CD8-positive, alpha-beta memory T cell (primary cell): ENCODE measurements around the gene AQP12B. TPM values are rescaled to one million over a fixed set of nuclear protein-coding genes. Genes with fewer than 3 reads are reported as not detected.
"Not testable (repeated sequence)": the region's sequence is repeated elsewhere in the genome, so short reads cannot be mapped to it uniquely, and the experiment has no call there.

Experiments used
- CTCF ChIA-PET: fragments of 350-600 bp; sonication (Branson Sonifier 250); formaldehyde crosslinking; loops from one replicate; lab custom pipeline; 2021; ENCODE audit warnings: antibody characterized with exemption; lab: Charles Lee
- POLR2A ChIA-PET: fragments of 350-600 bp; sonication (Branson Sonifier 250); formaldehyde crosslinking; loops from one replicate; lab custom pipeline; 2021; ENCODE audit warnings: antibody characterized with exemption; lab: Charles Lee
- DNase-seq, 5 donors: peaks; one replicate each; pipeline versions ENCODE4 v3.0.0 to v3.0.0-alpha.2; 2020 to 2022; ENCODE audit warnings: mixed read lengths in 1 of 5
- H3K27ac ChIP-seq: one replicate; pipeline ENCODE4 v1.7.0; 2013; ENCODE audit warnings: low read depth, mild to moderate bottlenecking, low read length, moderate library complexity
- H3K27me3 ChIP-seq: 2 replicates; pipeline ENCODE4 v1.7.0; 2013; ENCODE audit warnings: low read length, mild to moderate bottlenecking; ENCODE audit not compliant: insufficient read depth, poor library complexity, severe bottlenecking
- H3K36me3 ChIP-seq: 2 replicates; pipeline ENCODE4 v1.7.0; 2013; ENCODE audit warnings: mild to moderate bottlenecking, low read length, moderate library complexity; ENCODE audit not compliant: insufficient read depth
- H3K4me1 ChIP-seq: 2 replicates; pipeline ENCODE4 v1.7.0; 2013; ENCODE audit warnings: mild to moderate bottlenecking, low read length, moderate library complexity; ENCODE audit not compliant: insufficient read depth
- H3K4me3 ChIP-seq: 2 replicates; pipeline ENCODE4 v1.7.0; 2013; ENCODE audit warnings: mild to moderate bottlenecking, low read length
- H3K9me3 ChIP-seq: 2 replicates; pipeline ENCODE4 v1.7.0; 2013; ENCODE audit warnings: mild to moderate bottlenecking, low read length
- H3K27ac Mint-ChIP-seq, 8 donors: one replicate each; pipeline ENCODE4 v1.8.0; 2020 to 2021; ENCODE audit warnings: mixed read lengths in 8 of 8, mild to moderate bottlenecking in 6 of 8, inconsistent platforms in 3 of 8, moderate library complexity in 3 of 8
- H3K27me3 Mint-ChIP-seq, 2 donors: one replicate each; pipeline ENCODE4 v1.8.0; 2020 to 2021; ENCODE audit warnings: mixed read lengths in 2 of 2, mild to moderate bottlenecking in 1 of 2, moderate library complexity in 1 of 2
- H3K36me3 Mint-ChIP-seq, 3 donors: one replicate each; pipeline ENCODE4 v1.8.0; 2020 to 2021; ENCODE audit warnings: mixed read lengths in 3 of 3, inconsistent platforms in 1 of 3, mild to moderate bottlenecking in 1 of 3
- H3K4me1 Mint-ChIP-seq, 3 donors: one replicate each; pipeline ENCODE4 v1.8.0; 2020 to 2021; ENCODE audit warnings: mixed read lengths in 3 of 3, inconsistent platforms in 1 of 3, mild to moderate bottlenecking in 1 of 3
- H3K4me3 Mint-ChIP-seq, 7 donors: one replicate each; pipeline ENCODE4 v1.8.0; 2020 to 2021; ENCODE audit warnings: mixed read lengths in 7 of 7, mild to moderate bottlenecking in 6 of 7, moderate library complexity in 4 of 7, inconsistent platforms in 2 of 7
- H3K9me3 Mint-ChIP-seq, 5 donors: one replicate each; pipeline ENCODE4 v1.8.0; 2020 to 2022; ENCODE audit warnings: mixed read lengths in 5 of 5, mild to moderate bottlenecking in 3 of 5, moderate library complexity in 2 of 5, inconsistent platforms in 1 of 5
- polyA plus RNA-seq: library from polyadenylated mRNA; unstranded; fragments of 300-500 nt; fragmentation: Illumina TruSeq; gene quantifications from one replicate; pipeline ENCODE4 v1.2.3, GENCODE V29; 2021
- total RNA-seq, 2 experiments: library from RNA; stranded (reverse); gene quantifications; one replicate each; pipeline ENCODE4 v1.2.3, GENCODE V29; 2021

Gene AQP12B
- total and polyA plus RNA-seq, 3 experiments from 2014 or later, result not detected

DNA sequence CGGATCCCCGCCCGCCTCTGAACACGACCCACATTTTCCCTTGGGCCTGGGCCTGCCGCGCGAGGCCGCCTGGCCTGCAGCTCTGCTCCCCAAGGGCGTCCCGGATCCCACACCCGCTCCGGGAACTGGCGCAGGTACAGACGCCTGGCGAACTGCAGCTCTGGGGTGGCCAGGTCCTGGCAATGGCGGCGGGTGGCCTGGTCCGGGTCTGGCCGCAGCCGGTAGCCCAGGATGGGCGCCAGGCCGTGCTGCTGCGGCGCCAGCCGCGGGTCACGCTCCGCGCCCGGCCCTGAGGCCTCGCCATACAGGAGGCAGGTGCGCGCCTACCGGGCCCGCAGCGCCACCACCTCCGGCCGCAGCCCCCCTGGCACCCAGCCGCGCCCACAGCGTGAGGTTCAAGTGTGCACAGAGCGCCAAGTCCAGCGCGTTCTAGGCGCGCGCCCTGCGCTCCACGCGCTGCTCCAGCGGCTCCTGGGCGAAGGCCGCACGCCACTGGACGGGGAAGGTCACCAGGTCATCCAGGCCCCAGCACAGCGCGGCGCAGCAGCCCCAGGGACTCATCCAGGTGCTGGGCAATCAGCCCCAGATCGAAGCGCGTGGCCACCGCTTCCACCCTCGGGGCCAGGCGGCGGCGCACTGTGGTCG, 18.5 kb upstream of the AQP12B start:
- POLR2A ChIA-PET, result no interaction called here
- Histone ChIP-seq H3K4me1 (peaks cover 13% of the 10 kb centered on the region), H3K4me3 (no peak overlapping the region), H3K27me3 (no peaks in the 10 kb centered on the region), H3K27ac (no peak overlapping the region), H3K9me3 (no peaks in the 10 kb centered on the region), H3K36me3 (no peaks in the 10 kb centered on the region)
- peaks cover 11 to 13% (median 13%) of the 10 kb centered on the region in 3 donors for H3K4me1 Mint-ChIP-seq
- H3K27ac Mint-ChIP-seq, result no peak overlapping the region
- CTCF ChIA-PET, result no interaction called here
- no peak overlapping the region for H3K4me3 Mint-ChIP-seq
- H3K9me3 Mint-ChIP-seq, result no peaks in the 10 kb centered on the region
- no peak for DNase-seq
- no peaks in the 10 kb centered on the region for H3K36me3 Mint-ChIP-seq
- peaks cover 8 to 17% of the 10 kb centered on the region in 2 donors for H3K27me3 Mint-ChIP-seq

DNA sequence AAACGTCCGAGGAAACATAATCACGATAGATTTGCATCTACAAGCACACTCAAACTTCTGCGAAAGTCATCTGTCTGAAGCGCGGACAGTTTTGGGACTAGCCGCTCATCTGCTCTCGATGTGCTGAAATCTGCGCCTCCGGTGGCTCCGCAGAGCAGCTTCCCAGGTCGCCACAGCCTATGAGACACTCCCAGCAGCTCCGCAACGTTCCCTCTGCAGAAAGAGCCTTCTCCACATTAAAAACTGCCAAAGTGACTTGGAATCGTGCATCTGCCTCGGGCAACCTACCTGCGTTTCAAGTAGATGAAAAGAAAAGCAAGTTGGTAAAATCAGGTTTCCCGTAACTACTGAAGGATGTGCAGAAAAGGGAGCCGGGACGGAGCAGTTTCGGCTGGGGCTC, 17.9 kb upstream of the AQP12B start:
- H3K36me3 ChIP-seq, CTCF ChIA-PET, H3K36me3 Mint-ChIP-seq, H3K4me3 Mint-ChIP-seq, DNase-seq, H3K9me3 Mint-ChIP-seq, POLR2A ChIA-PET, H3K9me3 ChIP-seq, H3K27ac Mint-ChIP-seq, H3K27ac ChIP-seq, H3K4me3 ChIP-seq, H3K27me3 ChIP-seq: not testable (repeated sequence)
- Mint-ChIP-seq H3K4me1 (peaks cover 10 to 12% (median 12%) of the 10 kb centered on the region in 3 donors), H3K27me3 (peaks cover 8 to 15% of the 10 kb centered on the region in 2 donors)
- H3K4me1 ChIP-seq, result peaks cover 13% of the 10 kb centered on the region

DNA sequence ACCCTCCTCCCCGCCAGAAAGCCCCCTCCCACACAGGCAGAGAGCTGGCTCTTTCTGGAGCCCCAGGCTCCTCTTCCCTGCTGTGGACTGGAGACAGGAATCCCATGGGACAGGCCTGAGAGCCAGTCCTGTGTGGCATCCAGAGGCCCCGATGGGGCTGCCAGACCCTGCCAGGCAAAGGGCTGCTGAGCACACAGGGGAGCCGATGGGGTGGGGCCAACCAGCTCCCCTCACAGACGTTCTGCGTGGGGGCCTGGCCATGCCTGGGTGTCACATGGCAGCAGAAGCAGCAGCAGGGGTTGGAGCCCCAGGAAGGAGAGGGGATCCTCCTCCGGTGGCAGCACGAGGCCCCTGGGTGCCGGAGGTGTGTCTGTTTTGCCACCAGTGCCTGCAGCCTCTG, 17.1 kb upstream of the AQP12B start:
- H3K4me3 ChIP-seq, H3K9me3 Mint-ChIP-seq, H3K4me1 Mint-ChIP-seq, DNase-seq, H3K27ac ChIP-seq, H3K27me3 Mint-ChIP-seq, CTCF ChIA-PET, H3K4me3 Mint-ChIP-seq, H3K4me1 ChIP-seq, H3K36me3 Mint-ChIP-seq, POLR2A ChIA-PET, H3K9me3 ChIP-seq, H3K36me3 ChIP-seq, H3K27ac Mint-ChIP-seq, H3K27me3 ChIP-seq: not testable (repeated sequence)

DNA sequence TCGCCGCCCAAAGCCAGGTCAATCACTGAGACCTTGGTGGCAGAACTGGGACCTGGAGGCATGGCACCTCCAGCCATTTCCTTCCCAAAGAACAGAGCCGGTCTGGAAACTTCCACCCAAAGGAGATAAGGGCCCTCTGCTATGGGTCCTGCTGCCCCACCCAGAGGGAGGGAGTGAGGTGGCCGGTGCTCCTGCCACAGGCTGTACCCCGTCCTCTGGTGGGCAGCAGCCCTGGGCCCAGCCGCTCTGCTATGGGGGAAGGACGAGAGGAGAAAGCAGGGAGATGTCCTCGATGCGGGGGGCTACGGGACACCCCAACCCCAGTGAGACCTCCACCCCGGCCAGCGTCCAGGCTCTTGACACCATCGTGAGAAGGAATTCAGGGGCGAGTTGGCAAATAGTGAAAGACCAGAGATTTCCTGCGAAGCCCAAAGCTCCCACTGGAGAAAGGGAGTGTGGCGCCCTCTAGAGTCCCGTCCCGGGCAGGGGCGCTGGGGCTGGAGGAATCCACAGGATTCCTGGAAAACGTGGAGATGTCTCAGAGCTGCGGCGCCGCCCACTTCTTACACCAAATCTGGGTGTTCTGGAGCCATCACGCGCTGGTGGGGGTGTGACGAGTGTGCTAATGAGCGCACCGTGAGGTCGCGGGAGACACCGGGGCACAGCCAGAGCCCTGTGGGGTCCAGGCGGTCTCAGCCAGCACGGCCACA, 16.3 kb upstream of the AQP12B start:
- H3K27me3 Mint-ChIP-seq, POLR2A ChIA-PET, CTCF ChIA-PET, H3K36me3 ChIP-seq, H3K36me3 Mint-ChIP-seq, H3K4me1 ChIP-seq, H3K4me3 Mint-ChIP-seq, H3K27me3 ChIP-seq, H3K27ac ChIP-seq, H3K9me3 ChIP-seq, H3K9me3 Mint-ChIP-seq, H3K4me3 ChIP-seq, H3K4me1 Mint-ChIP-seq, DNase-seq, H3K27ac Mint-ChIP-seq: not testable (repeated sequence)

DNA sequence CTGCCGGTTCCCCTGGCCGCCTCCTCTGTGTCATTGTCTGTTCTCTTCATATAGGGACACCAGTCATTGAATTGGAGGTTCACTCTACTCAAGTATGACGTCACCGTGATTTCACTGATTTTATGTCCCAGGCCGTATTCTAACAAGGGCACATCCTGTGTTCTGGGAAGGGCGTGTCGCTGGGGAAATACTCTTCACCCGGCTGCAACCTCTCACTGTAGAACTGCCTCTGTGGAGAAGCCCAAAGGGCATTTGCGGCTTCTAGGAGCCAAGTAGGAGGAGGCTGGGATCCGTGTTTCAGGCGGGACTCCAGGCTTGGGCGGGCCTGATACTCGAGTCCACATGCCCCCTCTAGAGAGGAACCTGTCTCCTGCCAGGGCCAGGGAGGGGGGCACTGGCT, 13.8 kb upstream of the AQP12B start:
- H3K4me1 Mint-ChIP-seq, DNase-seq, CTCF ChIA-PET, H3K27me3 ChIP-seq, H3K4me1 ChIP-seq, H3K36me3 ChIP-seq, H3K4me3 Mint-ChIP-seq, H3K27ac ChIP-seq, H3K27ac Mint-ChIP-seq, POLR2A ChIA-PET, H3K4me3 ChIP-seq, H3K9me3 ChIP-seq, H3K36me3 Mint-ChIP-seq, H3K27me3 Mint-ChIP-seq, H3K9me3 Mint-ChIP-seq: not testable (repeated sequence)

DNA sequence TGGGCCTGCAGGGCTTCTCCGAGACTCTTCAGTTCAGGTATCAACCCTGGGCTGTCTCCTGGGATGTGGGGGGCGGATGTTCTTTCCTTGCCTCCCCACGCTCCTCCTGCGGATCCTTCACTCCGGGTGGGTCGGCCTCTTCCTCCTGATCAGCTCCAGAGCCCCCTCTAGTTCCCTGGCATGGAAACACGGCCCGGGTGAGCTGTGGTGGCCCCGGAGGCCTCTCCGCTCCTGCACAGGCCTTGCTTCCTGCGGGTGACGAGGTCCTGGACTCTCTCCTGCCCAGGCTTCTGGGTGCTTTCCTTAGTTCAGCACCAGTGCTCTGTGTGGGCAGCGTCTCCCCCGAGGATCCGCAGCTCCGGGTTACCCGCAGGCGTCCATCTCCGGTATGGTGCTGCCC, 12.9 kb upstream of the AQP12B start:
- CTCF ChIA-PET, H3K4me3 Mint-ChIP-seq, POLR2A ChIA-PET, DNase-seq, H3K4me3 ChIP-seq, H3K27me3 Mint-ChIP-seq, H3K9me3 ChIP-seq, H3K36me3 ChIP-seq, H3K36me3 Mint-ChIP-seq, H3K27me3 ChIP-seq, H3K4me1 Mint-ChIP-seq, H3K4me1 ChIP-seq, H3K9me3 Mint-ChIP-seq, H3K27ac Mint-ChIP-seq, H3K27ac ChIP-seq: not testable (repeated sequence)

DNA sequence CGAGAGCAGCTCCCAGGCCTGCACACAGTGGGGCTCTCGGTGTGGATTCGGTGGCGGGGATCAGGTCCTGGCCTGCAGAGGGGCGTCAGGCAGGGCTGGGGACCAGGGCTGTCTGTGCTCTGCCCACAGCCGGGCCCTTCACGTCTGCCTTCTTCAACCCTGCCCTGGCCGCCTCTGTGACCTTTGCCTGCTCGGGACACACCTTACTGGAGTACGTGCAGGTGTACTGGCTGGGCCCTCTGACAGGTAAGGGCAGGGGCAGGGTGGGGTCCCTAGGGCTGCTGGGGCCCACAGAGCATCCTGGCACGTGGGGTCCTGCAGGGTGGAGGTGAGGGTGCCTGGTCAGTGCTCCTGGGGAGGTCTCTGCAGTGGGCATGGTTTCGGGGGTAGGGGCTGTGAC, 11.6 kb upstream of the AQP12B start:
- H3K9me3 Mint-ChIP-seq, H3K36me3 Mint-ChIP-seq, H3K4me3 Mint-ChIP-seq, H3K27me3 ChIP-seq, DNase-seq, H3K4me1 ChIP-seq, POLR2A ChIA-PET, H3K27ac ChIP-seq, H3K9me3 ChIP-seq, CTCF ChIA-PET, H3K36me3 ChIP-seq, H3K27ac Mint-ChIP-seq, H3K4me3 ChIP-seq, H3K27me3 Mint-ChIP-seq, H3K4me1 Mint-ChIP-seq: not testable (repeated sequence)

DNA sequence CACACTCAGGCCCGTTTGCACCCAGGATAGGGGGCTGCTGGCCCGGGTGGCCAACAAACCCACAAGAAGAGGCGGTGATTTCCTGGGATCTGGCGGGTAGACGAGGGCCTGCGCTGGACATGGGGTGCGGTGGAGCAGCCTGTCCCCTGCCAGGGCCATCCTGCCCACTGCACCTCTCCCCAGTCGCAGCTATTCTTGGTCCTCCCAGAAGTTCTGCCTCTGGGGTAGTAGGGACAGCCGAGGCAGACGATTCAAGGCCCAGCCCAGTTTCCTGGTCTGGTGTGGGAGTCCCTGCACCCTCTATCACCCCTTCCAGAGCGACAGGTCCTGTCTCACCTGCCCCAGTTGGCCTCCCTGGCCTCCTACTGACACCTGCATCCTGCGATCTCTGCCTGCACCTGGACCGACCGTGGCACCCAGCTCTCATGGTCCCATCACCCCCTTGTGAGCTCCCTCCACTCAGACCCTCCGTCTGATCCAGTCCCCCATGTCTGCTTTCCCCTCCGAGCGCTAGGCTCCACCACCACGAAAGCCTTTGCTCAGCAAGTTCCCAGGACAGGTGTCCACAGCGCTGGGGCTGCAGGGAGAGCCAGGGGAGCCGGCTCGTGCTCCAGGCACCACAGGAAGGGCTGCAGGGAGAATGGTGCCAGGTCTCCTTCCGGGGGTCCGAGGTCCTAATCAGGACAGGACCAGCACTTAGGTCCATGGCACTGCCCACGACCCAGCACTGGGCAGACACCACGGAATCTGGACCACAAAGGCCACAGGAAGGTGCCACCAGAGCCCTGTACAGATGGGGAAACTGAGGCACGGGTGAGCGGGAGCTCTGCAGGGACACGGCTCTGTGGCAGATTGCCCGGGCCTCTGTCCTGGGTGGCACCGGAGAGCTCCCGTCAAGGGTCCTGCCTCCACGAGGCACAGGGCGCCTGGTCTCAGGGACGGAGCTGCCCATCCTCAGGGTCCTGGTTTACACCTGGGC, 10.2 kb upstream of the AQP12B start:
- H3K27ac Mint-ChIP-seq, H3K36me3 Mint-ChIP-seq, H3K36me3 ChIP-seq, H3K27me3 Mint-ChIP-seq, POLR2A ChIA-PET, DNase-seq, H3K9me3 Mint-ChIP-seq, H3K9me3 ChIP-seq, H3K4me1 Mint-ChIP-seq, H3K4me3 Mint-ChIP-seq, H3K27ac ChIP-seq, H3K27me3 ChIP-seq, H3K4me3 ChIP-seq, CTCF ChIA-PET, H3K4me1 ChIP-seq: not testable (repeated sequence)
